Subcutaneous adipose tissue (tissue), 4 donors: ENCODE results near the gene SLC17A8. TPM values are rescaled to one million over a fixed set of nuclear protein-coding genes. Genes with fewer than 3 reads are reported as not detected.

Source experiments
- total RNA-seq, 4 donors: library from RNA; depleted of rRNA; stranded (reverse); fragments of >200 nt; gene quantifications; one replicate each; pipeline ENCODE4 v1.1.0, GENCODE V29; 2016
- TF ChIP-seq, protein P1 (sequence below): fragments of 450-650 bp; IDR thresholded peaks from one replicate; pipeline ENCODE4 v1.5.1; 2016; ENCODE audit warnings: low read depth, mild to moderate bottlenecking, control low read depth, antibody characterized with exemption, moderate library complexity

Gene SLC17A8
- total RNA-seq, 4 donors from 2014 or later, result 0.17 TPM; not detected in 3

DNA sequence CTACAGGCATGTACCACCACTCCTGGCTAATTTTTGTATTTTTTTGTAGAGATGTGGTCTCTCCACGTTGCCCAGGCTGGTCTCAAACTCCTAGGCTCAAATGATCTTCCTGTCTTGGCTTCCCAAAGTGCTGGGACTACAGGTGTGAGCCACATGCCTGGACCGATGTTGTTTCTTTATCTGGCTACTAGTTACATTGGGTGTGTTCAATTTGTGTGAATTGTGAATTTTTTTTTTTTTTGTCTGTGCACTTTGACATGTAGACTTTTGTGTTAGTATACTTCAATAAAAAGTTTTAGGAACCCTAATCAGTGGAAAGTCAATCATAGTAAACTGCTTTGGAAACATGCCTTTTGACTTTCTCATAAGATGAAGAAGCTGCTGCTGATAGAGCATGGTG lies 24.0 kb upstream of the SLC17A8 start:
- TF ChIP-seq, protein P1, sequence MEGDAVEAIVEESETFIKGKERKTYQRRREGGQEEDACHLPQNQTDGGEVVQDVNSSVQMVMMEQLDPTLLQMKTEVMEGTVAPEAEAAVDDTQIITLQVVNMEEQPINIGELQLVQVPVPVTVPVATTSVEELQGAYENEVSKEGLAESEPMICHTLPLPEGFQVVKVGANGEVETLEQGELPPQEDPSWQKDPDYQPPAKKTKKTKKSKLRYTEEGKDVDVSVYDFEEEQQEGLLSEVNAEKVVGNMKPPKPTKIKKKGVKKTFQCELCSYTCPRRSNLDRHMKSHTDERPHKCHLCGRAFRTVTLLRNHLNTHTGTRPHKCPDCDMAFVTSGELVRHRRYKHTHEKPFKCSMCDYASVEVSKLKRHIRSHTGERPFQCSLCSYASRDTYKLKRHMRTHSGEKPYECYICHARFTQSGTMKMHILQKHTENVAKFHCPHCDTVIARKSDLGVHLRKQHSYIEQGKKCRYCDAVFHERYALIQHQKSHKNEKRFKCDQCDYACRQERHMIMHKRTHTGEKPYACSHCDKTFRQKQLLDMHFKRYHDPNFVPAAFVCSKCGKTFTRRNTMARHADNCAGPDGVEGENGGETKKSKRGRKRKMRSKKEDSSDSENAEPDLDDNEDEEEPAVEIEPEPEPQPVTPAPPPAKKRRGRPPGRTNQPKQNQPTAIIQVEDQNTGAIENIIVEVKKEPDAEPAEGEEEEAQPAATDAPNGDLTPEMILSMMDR, result no peak

DNA sequence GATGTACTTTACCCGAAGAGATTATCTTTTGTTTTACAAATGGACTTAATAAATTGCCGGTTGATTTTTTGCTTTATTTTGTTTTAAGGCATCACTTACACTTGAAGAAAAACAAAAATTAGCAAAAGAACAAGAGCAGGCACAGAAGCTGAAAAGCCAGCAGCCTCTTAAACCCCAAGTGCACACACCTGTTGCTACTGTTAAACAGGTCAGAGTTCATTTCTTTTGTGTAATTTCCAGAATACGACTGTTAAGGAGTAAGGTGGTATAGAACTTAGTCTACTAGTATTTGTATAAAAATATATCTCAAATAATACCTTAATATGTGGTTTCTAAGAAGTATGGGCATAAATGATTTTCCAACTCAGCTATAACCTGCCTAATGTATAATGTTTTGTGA lies 19.6 kb upstream of the SLC17A8 start:
- TF ChIP-seq, protein P1, result no peak

DNA sequence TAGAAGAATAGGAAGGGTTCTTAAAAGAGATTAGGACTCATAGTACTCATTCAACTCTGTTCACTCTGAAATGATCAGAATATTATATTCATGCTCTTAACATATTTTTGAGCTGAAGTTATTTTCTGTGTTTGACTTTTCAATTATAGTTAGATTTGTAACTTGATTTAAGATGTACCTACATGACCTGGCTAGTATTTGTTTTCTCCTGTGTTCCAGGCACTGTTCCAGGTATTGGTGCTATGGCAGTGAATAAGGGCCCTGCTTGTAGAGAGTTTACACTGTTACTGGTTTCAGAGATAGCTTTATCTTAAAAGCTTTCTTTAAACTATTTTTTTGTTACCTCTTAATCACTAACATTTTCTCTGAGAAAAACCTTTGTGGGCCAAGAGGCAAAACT lies 19.1 kb upstream of the SLC17A8 start:
- TF ChIP-seq, protein P1, result no peak

DNA sequence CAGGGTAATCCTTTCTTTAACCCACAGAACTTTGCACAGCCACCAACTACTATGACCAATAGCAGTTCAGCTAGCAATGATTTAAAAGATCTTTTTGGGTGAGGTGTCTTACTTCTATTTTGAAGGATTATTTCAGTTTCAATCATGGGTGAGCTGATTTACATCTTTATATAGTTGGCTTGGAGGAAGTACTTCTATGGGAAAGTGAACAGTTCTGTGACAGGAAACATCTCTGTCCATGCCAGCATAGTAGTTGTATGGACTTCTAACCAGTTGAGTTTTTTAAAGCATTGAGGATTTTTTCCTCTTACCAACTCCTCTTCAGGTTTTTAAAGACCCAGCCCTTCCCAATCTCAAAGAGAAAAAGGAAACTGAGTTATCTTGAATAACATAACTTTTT lies 17.8 kb upstream of the SLC17A8 start:
- TF ChIP-seq, protein P1, result no peak

DNA sequence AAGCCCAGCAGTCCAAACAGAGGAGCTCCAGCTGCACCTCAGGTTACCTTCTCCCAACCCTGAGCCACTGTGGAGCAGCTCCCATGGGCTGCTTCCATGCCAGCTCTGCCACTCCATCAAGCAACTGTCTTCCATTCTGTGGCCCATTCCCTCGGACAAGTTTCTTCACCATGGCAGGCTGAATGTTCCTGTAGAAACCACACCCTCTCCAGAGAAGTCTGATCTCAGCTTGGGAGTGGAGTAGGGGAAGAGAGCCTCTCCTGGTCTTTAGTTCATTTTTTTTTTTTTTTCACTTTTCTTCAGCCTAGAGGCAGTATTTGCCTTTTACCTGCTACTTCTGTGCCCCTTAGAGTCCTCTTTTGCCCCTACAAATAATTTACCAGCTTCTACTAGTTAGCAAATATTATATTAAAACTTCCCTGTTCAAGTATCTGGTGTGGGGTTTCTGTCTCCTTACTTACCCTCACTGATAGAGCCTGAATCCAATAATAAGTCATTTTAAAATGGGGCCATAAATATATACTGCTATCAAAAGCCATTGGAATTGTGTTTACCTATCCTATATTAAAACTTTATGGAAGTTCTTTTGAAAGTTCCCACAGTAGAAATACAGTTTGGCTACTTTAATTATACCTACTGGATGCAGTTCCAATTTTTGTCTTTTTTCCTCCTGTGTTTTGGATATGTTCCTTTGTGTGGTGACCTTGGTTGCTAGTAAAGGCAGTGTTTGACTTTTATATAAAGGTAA lies 11.7 kb upstream of the SLC17A8 start:
- TF ChIP-seq, protein P1, result no peak

DNA sequence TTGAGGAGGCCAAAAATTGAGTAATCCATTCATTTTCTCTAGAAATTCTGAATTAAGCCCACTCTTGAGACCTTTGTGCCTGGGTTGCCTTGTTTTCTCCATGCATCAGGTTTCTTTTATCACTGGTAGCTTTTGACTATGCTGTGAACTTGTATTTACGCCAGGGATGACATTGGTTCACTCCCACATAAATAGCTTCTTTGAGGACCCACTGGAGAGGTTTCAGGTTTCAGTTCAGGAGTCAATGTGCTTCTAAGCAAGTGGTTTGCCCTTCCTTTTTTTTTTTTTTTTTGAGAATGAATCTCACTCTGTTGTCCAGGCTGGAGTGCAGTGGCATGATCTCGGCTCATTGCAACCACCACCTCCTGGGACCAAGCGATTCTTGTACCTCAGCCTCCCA lies 10.2 kb upstream of the SLC17A8 start:
- TF ChIP-seq, protein P1, result no peak

DNA sequence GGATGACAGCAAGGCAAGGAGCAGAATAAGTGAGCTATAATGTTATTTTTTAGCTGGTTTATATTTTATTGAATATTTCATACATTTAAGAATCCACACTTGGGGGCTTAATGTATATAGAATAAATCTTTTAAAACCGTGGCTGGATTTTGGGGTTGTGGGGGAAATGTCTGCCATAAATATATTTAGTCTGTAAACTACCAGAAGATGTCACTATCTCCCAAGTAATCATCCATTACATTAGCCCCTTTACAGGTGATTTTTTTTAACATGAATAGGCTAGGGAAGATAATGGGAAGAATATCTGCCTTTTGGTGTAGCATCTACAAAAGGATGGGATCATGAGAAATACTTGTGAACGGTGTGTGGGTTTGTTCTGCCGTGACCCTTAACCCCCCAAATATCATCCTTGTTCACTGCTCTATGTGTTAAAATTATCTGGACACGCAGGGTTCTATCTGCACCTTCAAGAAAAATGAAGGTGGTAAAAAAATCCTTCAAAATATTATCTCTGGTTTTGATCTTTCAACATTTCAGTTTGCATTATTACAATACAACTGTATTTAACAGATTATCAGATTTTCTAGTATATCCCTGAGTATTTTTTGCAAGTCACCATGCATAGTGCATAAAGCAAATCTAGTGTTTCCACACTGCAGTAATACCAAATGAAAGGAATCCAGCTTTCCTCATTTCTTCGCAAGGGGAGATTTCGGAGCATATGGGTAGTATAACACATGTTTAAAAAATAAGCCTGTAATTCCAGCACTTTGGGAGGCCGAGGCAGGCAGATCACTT lies 8.0 kb upstream of the SLC17A8 start:
- TF ChIP-seq, protein P1, result no peak
